B cell (primary cell): ENCODE measurements around the gene ARHGAP12. TPM values are rescaled to one million over a fixed set of nuclear protein-coding genes. Genes with fewer than 3 reads are reported as not detected.

Experiments used
- ATAC-seq: fragments of 200-7000 bp; cut with Tn5 transposase; one replicate; pipeline ENCODE4 v1.10.0; 2021; ENCODE audit warnings: low read depth, mild to moderate bottlenecking, moderate number of reproducible peaks, moderate library complexity
- CTCF ChIA-PET: fragments of 350-600 bp; sonication (Branson Sonifier 250); formaldehyde crosslinking; loops from one replicate; lab custom pipeline; 2021; ENCODE audit warnings: antibody characterized with exemption, inconsistent platforms; lab: Charles Lee
- POLR2A ChIA-PET: fragments of 350-600 bp; sonication (Branson Sonifier 250); formaldehyde crosslinking; loops from one replicate; lab custom pipeline; 2021; ENCODE audit warnings: antibody characterized with exemption; lab: Charles Lee
- DNase-seq: peaks from one replicate; pipeline ENCODE4 v3.0.0; 2013
- H2AFZ ChIP-seq: 2 replicates; pipeline ENCODE4 v1.6.1; 2012; ENCODE audit warnings: mild to moderate bottlenecking, low read depth, low read length; ENCODE audit not compliant: insufficient read depth, poor library complexity, severe bottlenecking
- H3K27ac ChIP-seq, 2 donors: 1 replicate in 1 of 2; 2 replicates in 1 of 2; pipeline ENCODE4 v1.5.1; 2012 to 2013; ENCODE audit warnings: low read length in 2 of 2, mild to moderate bottlenecking in 2 of 2, moderate library complexity in 1 of 2
- H3K27me3 ChIP-seq, 4 experiments: fragments of 200-600 bp in 1 of 4; sonication (generic) in 1 of 4; replicated peaks in 1 of 4; 1 replicate in 2 of 4; 2 replicates in 2 of 4; pipeline versions ENCODE4 v1.6.1 to v1.7.0; 2013 to 2016; ENCODE audit warnings: low read length in 3 of 4, mild to moderate bottlenecking in 2 of 4, mixed read lengths in 1 of 4, moderate library complexity in 1 of 4; ENCODE audit not compliant: insufficient read depth in 4 of 4, control insufficient read depth in 3 of 4; ENCODE audit errors: control extremely low read depth in 1 of 4
- H3K36me3 ChIP-seq, 2 experiments: replicated peaks in 1 of 2; 1 replicate in 1 of 2; 2 replicates in 1 of 2; pipeline versions ENCODE4 v1.6.1 to v1.7.1; 2013; ENCODE audit warnings: low read length in 1 of 2; ENCODE audit not compliant: insufficient read depth in 2 of 2, control insufficient read depth in 1 of 2; ENCODE audit errors: control extremely low read depth in 1 of 2, extremely low read depth in 1 of 2
- H3K4me1 ChIP-seq, 2 donors: fragments of 200-600 bp in 1 of 2; sonication (generic) in 1 of 2; 1 replicate in 1 of 2; 2 replicates in 1 of 2; pipeline versions ENCODE4 v1.5.1 to v1.6.1; 2013 to 2017; ENCODE audit warnings: low read length in 2 of 2; ENCODE audit not compliant: control insufficient read depth in 2 of 2, insufficient read depth in 2 of 2
- H3K4me2 ChIP-seq: replicated peaks from 2 replicates; pipeline ENCODE3; 2012; ENCODE audit warnings: mild to moderate bottlenecking, low read depth, low read length; ENCODE audit not compliant: poor library complexity, severe bottlenecking
- H3K4me3 ChIP-seq, 5 experiments: fragments of 200-600 bp in 1 of 5; sonication (generic) in 1 of 5; 1 replicate in 3 of 5; 2 replicates in 2 of 5; pipeline versions ENCODE4 v1.5.1 to v1.7.0; 2011 to 2016; ENCODE audit warnings: low read length in 4 of 5, mild to moderate bottlenecking in 4 of 5, low read depth in 2 of 5, control low read depth in 1 of 5, moderate library complexity in 1 of 5; ENCODE audit not compliant: insufficient read depth in 1 of 5; ENCODE audit errors: control extremely low read depth in 1 of 5, extremely low read depth in 1 of 5
- H3K79me2 ChIP-seq: fragments of 200-600 bp; sonication (generic); one replicate; pipeline ENCODE4 v1.6.0; 2016; ENCODE audit warnings: low read length; ENCODE audit not compliant: control insufficient read depth, insufficient read depth
- H3K9ac ChIP-seq: fragments of 200-600 bp; sonication (generic); 2 replicates; pipeline ENCODE4 v1.6.1; 2017; ENCODE audit warnings: mild to moderate bottlenecking, low read length, moderate library complexity
- H3K9me3 ChIP-seq, 3 donors: one replicate each; pipeline versions ENCODE4 v1.6.1 to v1.7.1; 2013; ENCODE audit warnings: low read length in 2 of 3; ENCODE audit not compliant: control insufficient read depth in 2 of 3, insufficient read depth in 1 of 3; ENCODE audit errors: control extremely low read depth in 1 of 3
- H4K20me1 ChIP-seq: 2 replicates; pipeline ENCODE4 v1.6.0; 2012; ENCODE audit warnings: mild to moderate bottlenecking, low read length; ENCODE audit not compliant: insufficient read depth, control insufficient read depth, poor library complexity, severe bottlenecking
- H3K27ac Mint-ChIP-seq: one replicate; pipeline ENCODE4 v1.8.0; 2021; ENCODE audit warnings: mixed read lengths
- H3K27me3 Mint-ChIP-seq: one replicate; pipeline ENCODE4 v1.8.0; 2021; ENCODE audit warnings: mixed read lengths
- H3K4me1 Mint-ChIP-seq: one replicate; pipeline ENCODE4 v1.8.0; 2021; ENCODE audit warnings: mixed read lengths
- H3K4me3 Mint-ChIP-seq: one replicate; pipeline ENCODE4 v1.8.0; 2021; ENCODE audit warnings: mixed read lengths
- H3K9me3 Mint-ChIP-seq: one replicate; pipeline ENCODE4 v1.8.0; 2022; ENCODE audit warnings: mixed read lengths; ENCODE audit not compliant: insufficient read depth
- EZH2 ChIP-seq: IDR thresholded peaks from 2 replicates; pipeline ENCODE4 v1.6.1; 2012; ENCODE audit warnings: borderline replicate concordance, low read depth, mild to moderate bottlenecking, moderate library complexity, low read length; ENCODE audit not compliant: insufficient read depth, poor library complexity, severe bottlenecking
- WGBS: methylation state at CpG from one replicate; pipeline ENCODE4 v1.1.5; 2013; ENCODE audit warnings: missing lambda C conversion rate; ENCODE audit not compliant: insufficient coverage; 5-methylcytosine and 5-hydroxymethylcytosine counted together
- intact Hi-C: fragments of 100-400 bp; cut with micrococcal nuclease; formaldehyde crosslinking; loops from one replicate; pipeline ENCODE4 v1.10.0; 2022
- polyA plus RNA-seq: library from polyadenylated mRNA; depleted of rRNA; stranded (reverse); fragments of >200 nt; gene quantifications from 2 replicates; pipeline ENCODE4 v1.2.3, GENCODE V29; 2012
- total RNA-seq, 2 donors: library from RNA; stranded (reverse); fragments of 120-200 nt in 1 of 2; gene quantifications; 1 replicate in 1 of 2; 2 replicates in 1 of 2; pipeline versions ENCODE4 v1.2.3 to v1.2.4, GENCODE V29; 2013 to 2022
- TF ChIP-seq, protein P1 (sequence below): fragments of 200-600 bp; IDR thresholded peaks from one replicate; pipeline ENCODE4 v1.8.0; 2022; ENCODE audit warnings: antibody characterized with exemption, mild to moderate bottlenecking

ARHGAP12 gene
- total and polyA plus RNA-seq, 2 donors (not counting 1 experiment from before 2014, with no cell fraction given): 12.3 to 45.3 TPM

DNA sequence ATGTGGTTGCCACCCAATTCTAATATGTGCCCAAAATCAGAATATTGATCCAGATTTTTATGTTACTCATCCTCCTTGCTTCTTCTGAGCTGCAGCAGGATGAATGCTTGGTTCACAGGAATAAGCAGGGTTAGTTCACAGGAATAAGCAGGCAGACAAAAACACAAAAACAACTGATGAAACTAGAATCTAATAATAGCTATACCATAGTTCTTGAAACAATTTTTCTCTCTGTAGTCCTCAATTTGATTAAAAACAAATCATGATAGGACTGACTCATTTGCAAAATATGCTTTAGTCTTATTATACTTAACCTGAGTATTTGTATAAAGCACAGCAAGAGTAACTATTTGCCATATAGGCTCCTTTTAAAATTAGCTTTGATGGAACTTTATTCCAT, 24.4 kb upstream of the ARHGAP12 start:
- intact Hi-C loops: no loop called here
- POLR2A ChIA-PET: no interaction called here

DNA sequence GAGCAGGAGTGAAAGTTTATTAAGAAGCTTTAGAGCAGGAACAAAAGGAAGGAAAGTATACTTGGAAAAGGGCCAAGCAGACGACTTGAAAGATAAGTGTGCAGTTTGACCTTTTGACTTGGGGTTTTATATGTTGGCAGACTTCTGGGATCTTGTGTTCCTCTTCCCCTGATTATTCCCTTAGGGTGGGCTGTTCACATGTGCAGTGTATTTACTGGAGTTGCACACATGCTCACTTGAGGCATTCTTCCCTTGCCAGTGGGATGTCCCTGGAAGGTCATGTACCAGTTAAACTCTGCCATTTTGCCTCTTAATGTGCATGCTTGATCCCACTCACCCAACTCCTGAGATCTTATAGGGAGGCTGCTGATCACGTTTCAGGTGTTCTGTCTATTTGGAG, 23.4 kb upstream of the ARHGAP12 start:
- Histone ChIP-seq H3K79me2 (no peaks in the 10 kb centered on the region), H3K36me3 (no peaks in the 10 kb centered on the region), H3K4me1 (no peaks in the 10 kb centered on the region), H4K20me1 (no peaks in the 10 kb centered on the region), H2AFZ (no peak overlapping the region), H3K9ac (no peak overlapping the region), H3K9me3 (peaks cover 0 to 8% (median 7%) of the 10 kb centered on the region in 3 donors), H3K4me3 (no peak overlapping the region), H3K27ac (no peak overlapping the region), H3K4me2 (no peak overlapping the region), H3K27me3 (no peaks in the 10 kb centered on the region)
- ChIA-PET POLR2A (no interaction called here), CTCF (no interaction called here)
- DNase-seq (no peak), ATAC-seq (no peak)
- no peak overlapping the region for H3K27ac Mint-ChIP-seq
- no peaks in the 10 kb centered on the region for H3K27me3 Mint-ChIP-seq
- no peak overlapping the region for H3K4me3 Mint-ChIP-seq
- TF ChIP-seq, protein P1, sequence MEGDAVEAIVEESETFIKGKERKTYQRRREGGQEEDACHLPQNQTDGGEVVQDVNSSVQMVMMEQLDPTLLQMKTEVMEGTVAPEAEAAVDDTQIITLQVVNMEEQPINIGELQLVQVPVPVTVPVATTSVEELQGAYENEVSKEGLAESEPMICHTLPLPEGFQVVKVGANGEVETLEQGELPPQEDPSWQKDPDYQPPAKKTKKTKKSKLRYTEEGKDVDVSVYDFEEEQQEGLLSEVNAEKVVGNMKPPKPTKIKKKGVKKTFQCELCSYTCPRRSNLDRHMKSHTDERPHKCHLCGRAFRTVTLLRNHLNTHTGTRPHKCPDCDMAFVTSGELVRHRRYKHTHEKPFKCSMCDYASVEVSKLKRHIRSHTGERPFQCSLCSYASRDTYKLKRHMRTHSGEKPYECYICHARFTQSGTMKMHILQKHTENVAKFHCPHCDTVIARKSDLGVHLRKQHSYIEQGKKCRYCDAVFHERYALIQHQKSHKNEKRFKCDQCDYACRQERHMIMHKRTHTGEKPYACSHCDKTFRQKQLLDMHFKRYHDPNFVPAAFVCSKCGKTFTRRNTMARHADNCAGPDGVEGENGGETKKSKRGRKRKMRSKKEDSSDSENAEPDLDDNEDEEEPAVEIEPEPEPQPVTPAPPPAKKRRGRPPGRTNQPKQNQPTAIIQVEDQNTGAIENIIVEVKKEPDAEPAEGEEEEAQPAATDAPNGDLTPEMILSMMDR: no peak
- TF ChIP-seq EZH2: no peak
- intact Hi-C loops: no loop called here
- H3K9me3 Mint-ChIP-seq: peaks cover 8% of the 10 kb centered on the region
- H3K4me1 Mint-ChIP-seq: no peaks in the 10 kb centered on the region
- WGBS: 36% methylated on average over 1 of the region's 2 CpGs

More for the DNA sequence above, 24.4 kb upstream of the ARHGAP12 start:
- no peak overlapping the region for H3K4me2 ChIP-seq
- Mint-ChIP-seq H3K4me1 (no peaks in the 10 kb centered on the region), H3K4me3 (no peak overlapping the region), H3K9me3 (peaks cover 8% of the 10 kb centered on the region), H3K27me3 (no peaks in the 10 kb centered on the region), H3K27ac (no peak overlapping the region)
- H3K9me3 ChIP-seq: peaks cover 0 to 8% (median 7%) of the 10 kb centered on the region in 3 donors
- ATAC-seq (no peak), DNase-seq (no peak)
- no peak overlapping the region for H3K27ac ChIP-seq
- H3K4me1 ChIP-seq: no peaks in the 10 kb centered on the region
- H3K27me3 ChIP-seq: no peaks in the 10 kb centered on the region
- H3K36me3 ChIP-seq: no peaks in the 10 kb centered on the region
- H3K9ac ChIP-seq: no peak overlapping the region
- no peak overlapping the region for H2AFZ ChIP-seq
- no peaks in the 10 kb centered on the region for H3K79me2 ChIP-seq
- no peak for TF ChIP-seq EZH2
- TF ChIP-seq, protein P1: no peak
- CTCF ChIA-PET: interaction anchor here (1.0 kb wide), 1 partner anchor 10 kb away, joined by 3 read pairs; no protein-coding TSS in a partner anchor
- H3K4me3 ChIP-seq: no peak overlapping the region
- no peaks in the 10 kb centered on the region for H4K20me1 ChIP-seq
